Tibial nerve (tissue), 4 donors: Measurements from ENCODE around the gene RAB39A. TPM values are rescaled to one million over a fixed set of nuclear protein-coding genes. Genes with fewer than 3 reads are reported as not detected.

Source experiments
- DNase-seq, 2 donors: peaks; one replicate each; pipeline ENCODE4 v3.0.0-alpha.2; 2019; ENCODE audit warnings: low spot score in 2 of 2
- H3K27ac ChIP-seq, 4 donors: fragments of 200-600 bp; sonication (generic) in 3 of 4; one replicate each; pipeline ENCODE4 v1.5.1; 2017 to 2019; ENCODE audit warnings: mild to moderate bottlenecking in 1 of 4
- H3K27me3 ChIP-seq, 2 donors: fragments of 200-600 bp; sonication (generic) in 1 of 2; one replicate each; pipeline versions ENCODE4 v1.5.1 to v1.6.0; 2017 to 2019
- H3K36me3 ChIP-seq, 3 donors: fragments of 200-600 bp; sonication (generic); one replicate each; pipeline ENCODE4 v1.5.1; 2018 to 2019
- H3K4me1 ChIP-seq, 4 donors: fragments of 200-600 bp; sonication (generic) in 3 of 4; one replicate each; pipeline ENCODE4 v1.5.1; 2017 to 2019
- H3K4me3 ChIP-seq, 4 donors: fragments of 200-600 bp; sonication (generic) in 3 of 4; one replicate each; pipeline ENCODE4 v1.5.1; 2017 to 2019; ENCODE audit warnings: mild to moderate bottlenecking in 1 of 4, moderate library complexity in 1 of 4
- H3K9me3 ChIP-seq, 4 donors: fragments of 200-600 bp; sonication (generic) in 3 of 4; one replicate each; pipeline ENCODE4 v1.5.1; 2017 to 2019
- CTCF ChIP-seq, 5 experiments: fragments of 200-600 bp in 3 of 5; fragments of 450-650 bp in 2 of 5; sonication (generic) in 3 of 5; IDR thresholded peaks; one replicate each; pipeline ENCODE4 v1.5.1; 2016 to 2019; ENCODE audit warnings: antibody characterized with exemption in 5 of 5, mild to moderate bottlenecking in 3 of 5, moderate library complexity in 2 of 5
- EP300 ChIP-seq, 2 donors: sonication (generic); formaldehyde crosslinking; IDR thresholded peaks; one replicate each; pipeline ENCODE4 v1.6.1; 2017; ENCODE audit warnings: antibody characterized with exemption in 2 of 2, mild to moderate bottlenecking in 1 of 2
- POLR2A ChIP-seq, 2 donors: fragments of 450-650 bp; IDR thresholded peaks; one replicate each; pipeline ENCODE4 v1.6.1; 2017; ENCODE audit warnings: antibody characterized with exemption in 2 of 2, mild to moderate bottlenecking in 2 of 2, moderate library complexity in 2 of 2
- WGBS, 2 donors: methylation state at CpG; one replicate each; pipeline ENCODE4 v1.1.5; 2018; 5-methylcytosine and 5-hydroxymethylcytosine counted together
- total RNA-seq, 4 donors: library from RNA; depleted of rRNA; stranded (reverse); fragments of >200 nt; gene quantifications; one replicate each; pipeline ENCODE4 v1.1.0, GENCODE V29; 2016

Gene RAB39A
- total RNA-seq, 4 donors from 2014 or later: 0.63 to 2.4 (median 1.5) TPM; not detected in 1

- Histone ChIP-seq H3K27ac (no peak overlapping the region), H3K36me3 (no peaks in the 10 kb centered on the region), H3K27me3 (no peaks in the 10 kb centered on the region), H3K4me3 (no peak overlapping the region), H3K9me3 (no peaks in the 10 kb centered on the region), H3K4me1 (peaks cover 0 to 6% (median 0%) of the 10 kb centered on the region in 4 donors)
- WGBS, 2 donors: 85 to 90% methylated on average over 5 of the region's 5 CpGs
- no peak for DNase-seq
- TF ChIP-seq CTCF (IDR thresholded peaks at IDR 0.05): no peak
- TF ChIP-seq EP300 (IDR thresholded peaks at IDR 0.05): no peak
- no peak for TF ChIP-seq POLR2A (IDR thresholded peaks at IDR 0.05)
These were observed 75.4 kb downstream of the RAB39A start for GRCh38 chr11:108003623-108004022.

DNA sequence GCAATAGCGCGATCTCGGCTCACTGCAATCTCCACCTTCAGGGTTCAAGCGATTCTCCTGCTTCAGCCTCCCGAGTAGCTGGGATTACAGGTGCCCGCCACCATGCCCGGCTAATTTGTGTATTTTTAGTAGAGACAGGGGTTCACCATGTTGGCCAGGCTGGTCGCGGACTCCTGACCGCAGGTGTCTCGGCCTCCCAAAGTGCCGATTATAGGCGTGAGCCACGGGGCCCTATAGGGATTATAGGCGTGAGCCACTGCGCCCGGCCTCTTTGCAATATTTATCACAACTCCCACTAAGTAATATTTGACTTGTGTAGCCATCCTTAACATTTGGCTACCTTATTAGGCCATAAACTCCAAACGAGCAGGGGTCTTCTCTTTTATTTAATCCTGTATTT, 79.6 kb downstream of the RAB39A start:
- no peaks in the 10 kb centered on the region for H3K9me3 ChIP-seq
- peak overlapping the region in 1 of 4 donors; percentile 99 for H3K27ac ChIP-seq
- TF ChIP-seq EP300 (IDR thresholded peaks at IDR 0.05) (no peak), POLR2A (IDR thresholded peaks at IDR 0.05) (no peak), CTCF (IDR thresholded peaks at IDR 0.05) (no peak)
- no peaks in the 10 kb centered on the region for H3K27me3 ChIP-seq
- DNase-seq: no peak
- no peaks in the 10 kb centered on the region for H3K36me3 ChIP-seq
- WGBS, 2 donors: 93 to 94% methylated on average over 18 of the region's 18 CpGs
- H3K4me1 ChIP-seq: peaks cover 0 to 36% (median 17%) of the 10 kb centered on the region in 4 donors
- no peak overlapping the region for H3K4me3 ChIP-seq

DNA sequence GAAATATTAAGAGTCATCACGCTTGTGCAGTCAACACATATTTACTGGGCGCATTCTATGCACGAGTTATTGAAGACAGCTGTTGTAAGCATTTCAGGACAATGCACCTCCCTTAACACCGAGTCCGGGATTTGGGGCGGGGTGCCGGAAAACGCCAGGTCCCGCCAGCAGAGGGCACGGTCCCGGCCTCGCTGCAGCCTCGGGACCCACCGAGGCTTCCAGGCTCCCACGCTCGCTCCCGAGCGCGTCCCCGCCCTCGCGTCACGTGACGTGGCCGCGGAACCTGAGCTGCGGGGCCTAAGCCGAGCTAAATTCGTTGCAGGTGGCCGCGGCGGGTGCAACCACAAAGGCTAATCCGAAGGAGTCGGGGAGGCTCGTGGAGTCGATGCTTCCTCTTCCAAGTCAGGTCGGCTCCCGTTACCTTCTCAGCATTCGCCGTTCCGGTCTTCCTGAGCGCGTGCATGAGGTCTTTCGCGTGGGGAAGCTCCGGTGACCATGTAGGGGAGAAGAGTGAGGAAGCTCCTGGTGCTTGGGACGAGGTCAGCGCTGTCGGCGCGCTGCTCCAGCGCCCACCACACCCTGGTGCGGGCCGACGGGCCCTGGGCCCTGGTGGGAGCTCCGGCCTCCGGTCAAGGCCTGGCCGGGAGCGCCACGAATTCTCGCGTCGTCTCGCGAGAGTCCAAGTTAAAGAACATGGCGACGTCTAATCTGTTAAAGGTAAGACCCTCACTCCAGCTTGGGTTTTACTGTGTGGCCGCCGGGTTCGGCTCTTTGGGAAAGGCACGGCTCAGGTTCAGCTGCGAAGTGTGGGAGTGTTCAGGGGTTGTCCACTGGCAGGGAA, 80.6 kb downstream of the RAB39A start, which contains the start of gene CUL5:
TSS of gene CUL5 (plus strand) at position 243 of the 841 bp plus-strand sequence. CDS start at position 694, 451 bp downstream.
- no peaks in the 10 kb centered on the region for H3K36me3 ChIP-seq
- DNase-seq: peak; percentile 88 to 90
- H3K4me3 ChIP-seq: peak within 1 kb of the TSS; percentile 77 to 100 (median 92)
- TF ChIP-seq EP300 (IDR thresholded peaks at IDR 0.05): peak; percentile 74 to 92
- peak in 1 of 2 donors; percentile 51 for TF ChIP-seq POLR2A (IDR thresholded peaks at IDR 0.05)
- TF ChIP-seq CTCF (IDR thresholded peaks at IDR 0.05): peak; percentile 76 to 93 (median 93)
- peaks cover 0 to 46% (median 19%) of the 10 kb centered on the region in 4 donors for H3K4me1 ChIP-seq
- H3K27me3 ChIP-seq: no peaks in the 10 kb centered on the region
- no peaks in the 10 kb centered on the region for H3K9me3 ChIP-seq
- WGBS, 2 donors: 0% methylated on average over 37 to 53 of the region's 72 CpGs
- H3K27ac ChIP-seq: peak within 1 kb of the TSS; percentile 92 to 99 (median 98)

- no peaks in the 10 kb centered on the region for H3K9me3 ChIP-seq
- no peak for TF ChIP-seq POLR2A (IDR thresholded peaks at IDR 0.05)
- TF ChIP-seq EP300 (IDR thresholded peaks at IDR 0.05): no peak
- no peak for TF ChIP-seq CTCF (IDR thresholded peaks at IDR 0.05)
- DNase-seq: no peak
- peak overlapping the region; percentile 77 to 100 (median 92) for H3K4me3 ChIP-seq
- H3K36me3 ChIP-seq: no peaks in the 10 kb centered on the region
- peaks cover 0 to 55% (median 21%) of the 10 kb centered on the region in 4 donors for H3K4me1 ChIP-seq
- no peaks in the 10 kb centered on the region for H3K27me3 ChIP-seq
- H3K27ac ChIP-seq: peak overlapping the region; percentile 92 to 99 (median 98)
- WGBS, 2 donors: 2 to 3% methylated on average over 26 to 30 of the region's 31 CpGs
These were observed 81.5 kb downstream of the RAB39A start for GRCh38 chr11:108009497-108010370.
